Endometrial microvascular endothelial cells (primary cell): ENCODE measurements around the gene CEP192. TPM values are rescaled to one million over a fixed set of nuclear protein-coding genes. Genes with fewer than 3 reads are reported as not detected.
"Not testable (repeated sequence)": the region's sequence is repeated elsewhere in the genome, so short reads cannot be mapped to it uniquely, and the experiment has no call there.

Experiments
- in situ Hi-C: cut with HindIII; loops from 2 replicates; pipeline ENCODE4 v1.10.0; 2017; ENCODE audit warnings: low sequenced_read_pairs, low pct_unique_long_range_greater_than_20kb; ENCODE audit errors: inconsistent ontology term
- total RNA-seq: library from RNA; depleted of rRNA; stranded (reverse); fragments of >200 nt; gene quantifications from one replicate; pipeline ENCODE4 v1.2.3, GENCODE V29; 2015; ENCODE audit errors: inconsistent ontology term

Gene CEP192
- total RNA-seq, 1 donor from 2014 or later = 21.0 TPM

DNA sequence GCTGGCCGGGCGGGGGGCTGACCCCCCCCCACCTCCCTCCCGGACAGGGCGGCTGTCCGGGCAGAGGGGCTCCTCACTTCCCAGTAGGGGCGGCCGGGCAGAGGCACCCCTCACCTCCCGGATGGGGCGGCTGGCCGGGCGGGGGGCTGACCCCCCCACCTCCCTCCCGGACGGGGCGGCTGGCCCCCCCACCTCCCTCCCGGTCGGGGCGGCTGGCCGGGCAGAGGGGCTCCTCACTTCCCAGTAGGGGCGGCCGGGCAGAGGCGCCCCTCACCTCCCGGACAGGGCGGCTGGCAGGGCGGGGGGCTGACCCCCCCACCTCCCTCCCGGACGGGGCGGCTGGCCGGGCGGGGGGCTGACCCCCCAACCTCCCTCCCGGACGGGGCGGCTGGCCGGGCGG, 11.1 kb upstream of the CEP192 start:
- in situ Hi-C loops = not testable (repeated sequence)

GRCh38 chr18:12989397-12990122, 1.6 kb upstream of the CEP192 start:
- in situ Hi-C loops = no loop called here

DNA sequence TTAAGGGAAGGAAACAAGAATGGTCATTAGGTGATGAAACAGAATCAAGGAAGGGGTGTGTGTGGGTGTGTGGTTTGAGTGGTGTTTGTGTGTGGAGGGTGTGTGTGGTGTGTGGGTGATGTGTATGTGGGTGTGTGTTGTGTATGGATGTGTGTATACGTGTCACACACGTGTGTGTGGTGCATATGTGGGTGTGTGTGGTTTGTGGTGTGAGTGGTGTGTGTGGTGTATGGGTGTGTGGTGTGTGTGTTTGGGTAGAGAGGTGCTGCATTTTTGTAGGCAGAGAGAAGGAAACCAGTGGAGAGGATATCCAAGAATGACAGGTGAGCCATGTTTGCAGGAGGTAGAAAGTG, 1.1 kb upstream of the CEP192 start:
- in situ Hi-C loops = no loop called here

- in situ Hi-C loops = no loop called here
Measured at GRCh38 chr18:12990641-12990966, 558 bp upstream of the CEP192 start.

DNA sequence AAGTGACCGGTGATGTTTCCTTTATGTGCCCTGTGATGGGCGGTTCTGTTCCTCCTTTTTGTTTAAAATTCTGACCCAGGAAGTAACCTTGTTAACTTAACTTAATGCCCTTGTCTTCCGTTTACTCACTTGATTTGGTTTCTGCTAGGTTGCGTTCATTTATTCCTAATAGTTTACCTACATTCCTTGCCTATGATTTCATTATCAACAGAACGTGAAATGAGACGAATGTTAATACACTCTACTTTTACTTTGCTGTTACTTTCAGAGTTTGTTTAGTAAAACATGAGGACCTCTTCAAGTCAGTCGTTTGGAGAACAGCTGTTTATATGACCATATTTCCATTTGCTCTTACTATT, 638 bp downstream of the CEP192 start:
- in situ Hi-C loops = no loop called here

DNA sequence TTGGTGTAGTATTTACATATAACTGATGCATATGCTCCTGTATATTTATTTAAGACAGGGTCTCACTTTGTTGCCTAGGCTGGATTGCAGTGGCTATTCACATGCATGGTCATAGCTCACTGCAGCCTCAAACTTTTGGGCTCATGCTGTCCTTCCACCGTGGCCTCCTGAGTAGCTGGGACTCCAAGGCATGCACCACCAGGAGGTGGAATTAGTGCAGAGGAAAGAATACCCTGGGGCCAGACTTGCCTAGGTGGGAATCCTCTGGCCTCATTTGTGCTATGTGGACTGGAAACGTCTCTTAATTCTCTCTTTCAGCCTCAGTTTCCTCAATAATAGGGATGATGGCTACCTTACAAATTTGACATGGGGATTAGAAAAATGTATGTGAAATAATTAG, 2.3 kb downstream of the CEP192 start:
- in situ Hi-C loops = no loop called here

GRCh38 chr18:12995424-12995823, 4.3 kb downstream of the CEP192 start:
- in situ Hi-C loops = no loop called here

DNA sequence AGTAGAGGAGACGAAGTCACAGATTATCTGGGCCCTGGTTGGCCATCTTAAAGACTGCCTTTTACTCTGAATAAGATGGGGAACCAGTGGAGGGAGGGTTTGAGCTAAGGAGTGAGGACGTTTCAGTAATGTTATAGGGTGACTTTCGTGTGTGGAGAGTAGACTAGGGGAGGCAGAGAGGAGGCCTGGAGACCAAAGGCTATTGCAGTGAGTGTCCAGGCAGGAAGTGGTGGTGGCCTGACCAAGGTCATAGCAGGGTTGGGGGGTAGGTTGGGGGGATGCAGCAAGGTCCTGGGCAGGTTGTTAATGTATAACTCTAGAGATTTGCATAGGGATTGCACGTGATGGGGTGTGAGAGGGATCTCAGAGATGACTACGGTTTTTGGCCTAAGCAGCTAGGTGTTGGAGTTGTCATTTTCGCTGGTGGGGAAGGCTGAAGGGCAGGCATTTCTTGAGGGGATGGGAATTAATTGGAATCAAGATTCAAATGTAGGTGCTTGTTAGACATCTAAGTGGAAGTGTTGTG, 4.9 kb downstream of the CEP192 start:
- in situ Hi-C loops = no loop called here

DNA sequence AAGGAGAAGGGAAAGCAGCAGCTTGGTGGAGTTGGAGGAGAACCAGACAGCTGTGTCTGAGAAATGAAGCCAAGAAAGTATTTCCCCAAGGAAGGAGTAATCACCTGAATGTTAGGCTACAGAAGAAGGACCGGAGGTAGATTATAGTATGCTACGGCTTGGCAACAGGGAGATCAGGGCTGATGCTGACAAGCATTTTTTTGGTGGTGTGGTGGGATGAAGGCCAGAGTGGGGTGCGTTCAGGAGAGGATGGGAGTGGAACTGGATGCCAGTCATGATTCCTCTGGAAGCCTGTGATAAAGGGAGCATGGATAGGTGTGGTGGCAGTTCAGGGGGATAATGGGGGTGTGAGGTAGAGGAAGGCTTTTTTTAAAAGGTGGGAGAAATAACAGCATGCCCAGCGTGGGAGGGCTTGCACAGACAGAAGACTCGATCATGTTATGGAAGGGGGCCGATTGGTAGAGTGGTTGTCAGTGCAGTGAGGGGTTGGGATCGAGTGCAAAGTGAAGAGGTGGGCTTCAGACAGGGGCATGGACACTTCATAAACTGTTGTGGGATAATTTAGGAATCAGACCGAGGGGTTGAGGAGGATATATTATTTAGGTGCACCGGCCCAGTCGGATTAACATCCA, 5.6 kb downstream of the CEP192 start:
- in situ Hi-C loops = no loop called here

DNA sequence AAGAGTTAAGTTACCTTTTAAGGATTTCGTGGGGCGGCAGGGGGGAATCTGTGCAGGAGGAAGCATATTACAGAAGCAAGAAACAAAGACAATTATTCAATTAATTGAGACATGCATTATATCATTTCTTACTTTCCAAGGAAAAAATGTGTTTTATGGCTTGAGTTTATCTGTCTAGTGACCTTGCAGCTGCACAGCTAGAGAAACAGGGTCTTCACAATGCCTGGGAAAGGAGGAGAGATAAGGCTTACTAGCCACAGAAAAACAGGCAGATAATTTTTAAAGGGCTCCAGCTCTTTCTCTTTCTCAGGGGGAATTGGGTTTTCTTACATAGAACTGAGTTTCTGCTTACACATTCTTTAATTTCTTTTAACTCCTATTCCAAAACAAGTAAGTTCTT, 6.2 kb downstream of the CEP192 start:
- in situ Hi-C loops = not testable (repeated sequence)

GRCh38 chr18:12998332-12999060, 7.3 kb downstream of the CEP192 start:
- in situ Hi-C loops = no loop called here

GRCh38 chr18:13003466-13003896, 12.3 kb downstream of the CEP192 start:
- in situ Hi-C loops = no loop called here

- in situ Hi-C loops = no loop called here
Measured at GRCh38 chr18:13004396-13004795, 13.2 kb downstream of the CEP192 start.

- in situ Hi-C loops = no loop called here
Measured at GRCh38 chr18:13005289-13005688, 14.1 kb downstream of the CEP192 start.

DNA sequence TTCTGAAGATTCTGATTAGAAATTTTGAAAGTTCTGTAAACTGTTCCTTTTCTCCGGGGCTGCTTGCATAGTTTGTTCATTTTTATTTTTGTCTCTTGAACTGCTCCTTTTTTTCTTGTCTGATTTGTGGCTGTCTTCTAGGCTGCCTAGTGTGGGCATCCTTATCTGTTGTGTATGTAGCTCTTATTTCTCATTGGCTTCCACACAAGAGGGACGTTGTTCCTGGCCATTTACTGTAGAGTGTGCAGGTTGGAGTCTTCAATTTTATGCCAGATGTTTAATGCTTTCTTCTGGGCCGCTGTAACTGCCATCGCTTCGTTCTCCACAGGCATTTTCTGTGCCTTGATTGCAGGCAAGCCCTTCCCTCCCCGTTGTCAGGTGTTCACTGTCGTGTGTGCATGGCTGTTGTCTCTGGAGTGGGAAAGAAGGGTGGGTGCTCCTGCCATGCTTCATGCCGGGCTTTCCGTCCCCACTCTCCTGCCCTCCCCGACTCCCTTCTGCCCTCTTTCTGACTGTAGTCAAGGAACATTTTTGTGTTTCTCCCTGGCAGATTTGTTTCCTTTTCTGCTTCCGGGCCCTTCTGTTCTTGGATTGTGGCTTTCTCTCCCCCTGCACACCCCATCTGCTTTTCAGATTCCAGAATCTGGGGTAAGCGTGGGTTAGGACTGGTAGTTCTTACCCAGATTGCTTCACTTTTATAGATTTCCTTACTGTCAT, 15.5 kb downstream of the CEP192 start:
- in situ Hi-C loops = no loop called here

DNA sequence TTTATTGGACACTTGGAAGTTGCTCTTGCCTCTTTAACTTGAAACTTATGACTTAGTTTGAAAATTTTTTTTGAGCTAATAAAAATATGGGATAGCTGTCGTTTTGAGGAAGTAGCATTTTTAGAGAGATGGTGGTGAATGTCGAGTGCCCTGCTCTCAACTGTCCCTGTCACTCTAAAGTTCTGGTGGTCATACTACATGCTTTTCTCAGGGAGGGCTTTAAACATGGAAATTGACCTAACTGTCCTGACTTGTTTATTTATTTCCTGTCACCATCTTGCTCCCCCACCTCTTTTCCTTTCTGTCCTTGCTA, 16.0 kb downstream of the CEP192 start:
- in situ Hi-C loops = no loop called here

- in situ Hi-C loops = no loop called here
Measured at GRCh38 chr18:13011719-13012118, 20.6 kb downstream of the CEP192 start.

DNA sequence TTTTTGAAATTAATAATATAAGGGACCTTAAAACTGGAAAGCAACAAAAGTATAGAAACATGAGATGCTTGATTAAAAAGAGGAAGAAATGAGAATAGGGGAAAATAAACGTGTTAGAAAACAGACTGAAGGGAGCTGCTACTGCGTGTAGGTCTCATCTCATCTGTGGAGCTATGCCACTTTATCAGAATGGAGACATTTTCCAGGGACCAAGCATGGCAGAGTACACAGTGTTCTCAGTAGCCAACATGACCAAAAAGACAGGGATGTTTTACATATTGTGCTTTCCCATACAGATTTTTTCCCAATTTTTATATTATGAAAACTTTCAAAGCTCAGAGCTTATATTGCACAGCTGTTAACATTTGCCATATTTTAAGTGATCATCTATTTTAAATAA, 23.1 kb downstream of the CEP192 start:
- in situ Hi-C loops = no loop called here

GRCh38 chr18:13014818-13015217, 23.7 kb downstream of the CEP192 start:
- in situ Hi-C loops = no loop called here
